OCI-LY1 (cell line): ENCODE data around the gene SNCG.

Experiments used
- H2AFZ ChIP-seq: fragments of 200-600 bp; sonication (generic), shearing (Covaris generic); 2 replicates; pipeline ENCODE4 v1.6.0; 2014; ENCODE audit warnings: antibody characterized with exemption, mild to moderate bottlenecking, low read length
- H3F3A ChIP-seq: fragments of 200-600 bp; sonication (generic), shearing (Covaris generic); 2 replicates; pipeline ENCODE4 v1.6.0; 2014; ENCODE audit warnings: mild to moderate bottlenecking, antibody characterized with exemption, low read length, moderate library complexity; ENCODE audit not compliant: insufficient read depth
- H3K27ac ChIP-seq: fragments of 200-600 bp; sonication (generic); 2 replicates; pipeline ENCODE4 v1.5.1; 2014; ENCODE audit warnings: low read length, mixed run types, mild to moderate bottlenecking, low read depth; ENCODE audit not compliant: poor library complexity, severe bottlenecking
- H3K27me3 ChIP-seq: fragments of 200-600 bp; sonication (generic); 2 replicates; pipeline ENCODE4 v1.6.0; 2014; ENCODE audit warnings: antibody characterized with exemption, mild to moderate bottlenecking, low read length, moderate library complexity; ENCODE audit not compliant: insufficient read depth
- H3K36me3 ChIP-seq: fragments of 200-600 bp; sonication (generic); 2 replicates; pipeline ENCODE4 v1.6.1; 2014; ENCODE audit warnings: mild to moderate bottlenecking, antibody characterized with exemption, low read length, moderate library complexity, mixed read lengths; ENCODE audit not compliant: insufficient read depth
- H3K4me1 ChIP-seq: fragments of 200-600 bp; sonication (generic); 2 replicates; pipeline ENCODE4 v1.5.1; 2014; ENCODE audit warnings: mild to moderate bottlenecking, low read length, moderate library complexity; ENCODE audit not compliant: insufficient read depth, severe bottlenecking
- H3K4me2 ChIP-seq: fragments of 200-600 bp; sonication (generic), shearing (Covaris generic); 2 replicates; pipeline ENCODE4 v1.6.1; 2014; ENCODE audit warnings: low read length
- H3K4me3 ChIP-seq: fragments of 200-600 bp; sonication (generic); 2 replicates; pipeline ENCODE4 v1.5.1; 2014; ENCODE audit warnings: low read length, low read depth, mild to moderate bottlenecking, mixed read lengths; ENCODE audit not compliant: poor library complexity, severe bottlenecking
- H3K79me2 ChIP-seq: fragments of 200-600 bp; shearing (Covaris generic); 2 replicates; pipeline ENCODE4 v1.6.1; 2016; ENCODE audit warnings: mixed run types, low read length, mixed read lengths; ENCODE audit not compliant: insufficient read depth
- H3K9ac ChIP-seq: fragments of 200-600 bp; sonication (generic), shearing (Covaris generic); 2 replicates; pipeline ENCODE4 v1.6.1; 2014; ENCODE audit warnings: mild to moderate bottlenecking, low read length, mixed read lengths
- H3K9me2 ChIP-seq: fragments of 200-600 bp; sonication (generic), shearing (Covaris generic); 2 replicates; pipeline ENCODE4 v1.6.1; 2014; ENCODE audit warnings: low read depth, mild to moderate bottlenecking, low read length, mixed read lengths
- H3K9me3 ChIP-seq: fragments of 200-600 bp; shearing (Covaris generic); 2 replicates; pipeline ENCODE4 v1.6.1; 2014; ENCODE audit warnings: low read length, mixed read lengths
- H4K20me1 ChIP-seq: fragments of 200-600 bp; sonication (generic), shearing (Covaris generic); 2 replicates; pipeline ENCODE4 v1.6.0; 2016; ENCODE audit warnings: mild to moderate bottlenecking, low read length; ENCODE audit not compliant: insufficient read depth
- EZH2 ChIP-seq: fragments of 200-600 bp; sonication (generic), shearing (Covaris generic); IDR thresholded peaks from 2 replicates; pipeline ENCODE4 v1.8.0; 2017; ENCODE audit warnings: borderline replicate concordance, mixed run types, mild to moderate bottlenecking, antibody characterized with exemption, low read length, moderate library complexity, mixed read lengths
- TF ChIP-seq, protein P1 (sequence below): fragments of 200-600 bp; sonication (generic), shearing (Covaris generic); IDR thresholded peaks from 2 replicates; pipeline ENCODE4 v1.5.1; 2017; ENCODE audit warnings: mild to moderate bottlenecking, antibody characterized with exemption, low read length, moderate library complexity, mixed read lengths

The SNCG gene

DNA sequence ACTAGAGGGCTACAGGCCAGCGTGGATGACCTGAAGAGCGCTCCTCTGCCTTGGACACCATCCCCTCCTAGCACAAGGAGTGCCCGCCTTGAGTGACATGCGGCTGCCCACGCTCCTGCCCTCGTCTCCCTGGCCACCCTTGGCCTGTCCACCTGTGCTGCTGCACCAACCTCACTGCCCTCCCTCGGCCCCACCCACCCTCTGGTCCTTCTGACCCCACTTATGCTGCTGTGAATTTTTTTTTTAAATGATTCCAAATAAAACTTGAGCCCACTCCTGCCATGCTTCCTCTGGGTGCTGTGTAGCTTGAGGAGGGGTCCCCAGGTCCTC lies 4.5 kb downstream of the SNCG start:
- Histone ChIP-seq H2AFZ (no peak overlapping the region), H3F3A (no peaks in the 10 kb centered on the region), H3K9me2 (no peaks in the 10 kb centered on the region), H3K36me3 (no peaks in the 10 kb centered on the region), H3K27me3 (no peaks in the 10 kb centered on the region), H3K4me3 (no peak overlapping the region), H3K4me2 (no peak overlapping the region), H3K9ac (no peak overlapping the region), H3K27ac (no peak overlapping the region), H4K20me1 (no peaks in the 10 kb centered on the region), H3K79me2 (no peaks in the 10 kb centered on the region), H3K4me1 (peaks cover 13% of the 10 kb centered on the region), H3K9me3 (no peaks in the 10 kb centered on the region)
- TF ChIP-seq EZH2 = no peak
- TF ChIP-seq, protein P1, sequence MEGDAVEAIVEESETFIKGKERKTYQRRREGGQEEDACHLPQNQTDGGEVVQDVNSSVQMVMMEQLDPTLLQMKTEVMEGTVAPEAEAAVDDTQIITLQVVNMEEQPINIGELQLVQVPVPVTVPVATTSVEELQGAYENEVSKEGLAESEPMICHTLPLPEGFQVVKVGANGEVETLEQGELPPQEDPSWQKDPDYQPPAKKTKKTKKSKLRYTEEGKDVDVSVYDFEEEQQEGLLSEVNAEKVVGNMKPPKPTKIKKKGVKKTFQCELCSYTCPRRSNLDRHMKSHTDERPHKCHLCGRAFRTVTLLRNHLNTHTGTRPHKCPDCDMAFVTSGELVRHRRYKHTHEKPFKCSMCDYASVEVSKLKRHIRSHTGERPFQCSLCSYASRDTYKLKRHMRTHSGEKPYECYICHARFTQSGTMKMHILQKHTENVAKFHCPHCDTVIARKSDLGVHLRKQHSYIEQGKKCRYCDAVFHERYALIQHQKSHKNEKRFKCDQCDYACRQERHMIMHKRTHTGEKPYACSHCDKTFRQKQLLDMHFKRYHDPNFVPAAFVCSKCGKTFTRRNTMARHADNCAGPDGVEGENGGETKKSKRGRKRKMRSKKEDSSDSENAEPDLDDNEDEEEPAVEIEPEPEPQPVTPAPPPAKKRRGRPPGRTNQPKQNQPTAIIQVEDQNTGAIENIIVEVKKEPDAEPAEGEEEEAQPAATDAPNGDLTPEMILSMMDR = no peak

DNA sequence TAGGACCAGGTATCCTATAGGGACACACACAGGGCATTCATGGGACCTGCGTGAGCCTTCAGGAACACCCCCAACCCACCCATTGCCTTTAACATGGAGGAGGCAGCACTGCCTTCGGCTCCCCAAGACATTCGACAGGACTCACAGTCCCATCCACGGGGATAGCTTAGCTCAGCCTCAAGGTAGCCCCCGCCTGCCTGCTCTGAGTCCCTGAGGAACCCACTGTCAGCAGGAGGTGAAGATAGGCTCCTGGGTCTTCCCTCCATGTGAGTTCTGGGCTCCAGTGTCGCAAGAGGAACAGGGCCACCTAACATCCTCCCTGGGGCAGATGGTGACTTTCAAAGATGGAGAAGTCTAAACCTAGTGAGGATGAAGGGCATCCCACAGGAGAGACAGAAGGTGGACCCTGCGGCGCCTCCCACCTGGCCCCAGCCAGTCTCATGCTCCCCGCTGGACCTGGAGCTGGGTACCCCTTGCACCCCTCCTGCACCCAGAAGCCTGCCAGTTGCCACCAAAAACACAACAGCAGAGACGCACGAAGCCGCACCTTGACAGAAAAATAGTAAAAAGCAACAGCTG lies 5.0 kb downstream of the SNCG start:
- Histone ChIP-seq H3K4me1 (peaks cover 13% of the 10 kb centered on the region), H3K4me2 (no peak overlapping the region), H2AFZ (no peak overlapping the region), H3K27ac (no peak overlapping the region), H4K20me1 (no peaks in the 10 kb centered on the region), H3K9ac (no peak overlapping the region), H3K36me3 (no peaks in the 10 kb centered on the region), H3F3A (no peaks in the 10 kb centered on the region), H3K4me3 (no peak overlapping the region), H3K9me3 (no peaks in the 10 kb centered on the region), H3K27me3 (no peaks in the 10 kb centered on the region), H3K79me2 (no peaks in the 10 kb centered on the region), H3K9me2 (no peaks in the 10 kb centered on the region)
- TF ChIP-seq, protein P1 = no peak
- no peak for TF ChIP-seq EZH2

DNA sequence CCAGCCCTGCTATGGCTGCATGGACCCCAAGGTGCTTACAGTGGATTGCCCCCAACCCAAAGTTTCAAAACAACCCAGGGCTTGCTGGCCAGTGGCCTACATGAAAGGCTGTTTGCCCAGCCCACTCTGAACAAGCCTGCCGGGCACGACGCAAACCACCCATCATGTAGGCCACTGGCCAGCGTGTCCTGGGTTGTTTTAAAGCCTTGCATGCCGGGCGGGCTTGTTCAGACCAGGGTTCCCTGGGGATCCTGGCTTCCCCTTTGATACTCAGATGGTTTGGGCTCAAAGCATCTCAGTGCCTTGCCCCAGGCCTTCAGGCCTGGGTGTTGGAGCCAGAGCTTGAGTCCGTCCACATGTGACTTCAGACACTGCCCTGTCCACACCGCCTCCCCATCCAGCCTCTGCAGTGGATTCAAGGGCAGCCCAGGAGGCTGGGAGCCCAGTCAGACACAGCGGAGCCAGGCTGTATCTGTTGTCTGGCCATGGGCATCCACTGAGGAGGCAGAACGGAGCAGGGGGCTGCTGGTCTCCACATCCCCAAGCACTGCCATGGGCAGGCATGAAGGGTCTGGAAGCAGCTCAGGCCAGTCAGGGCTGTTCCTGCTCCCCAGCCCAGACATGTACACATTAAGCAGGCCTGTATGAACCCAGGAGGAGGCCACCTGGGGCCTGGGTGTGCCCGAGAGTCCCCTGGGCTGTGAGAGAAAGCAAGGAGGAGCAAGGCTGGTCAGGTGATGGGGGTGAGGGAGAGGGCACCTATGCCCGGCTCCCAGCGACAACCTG lies 5.9 kb downstream of the SNCG start:
- Histone ChIP-seq H3K9ac (no peak overlapping the region), H2AFZ (no peak overlapping the region), H3F3A (no peaks in the 10 kb centered on the region), H3K9me3 (no peaks in the 10 kb centered on the region), H3K27ac (no peak overlapping the region), H3K4me3 (no peak overlapping the region), H4K20me1 (no peaks in the 10 kb centered on the region), H3K4me2 (no peak overlapping the region), H3K9me2 (no peaks in the 10 kb centered on the region), H3K79me2 (no peaks in the 10 kb centered on the region), H3K4me1 (peaks cover 13% of the 10 kb centered on the region), H3K27me3 (no peaks in the 10 kb centered on the region), H3K36me3 (no peaks in the 10 kb centered on the region)
- TF ChIP-seq, protein P1 = no peak
- TF ChIP-seq EZH2 = no peak
